Esophagus muscularis mucosa (tissue), 4 donors: ENCODE data around the gene STK40.

Source experiments
- EP300 ChIP-seq: sonication (generic); formaldehyde crosslinking; IDR thresholded peaks from one replicate; pipeline ENCODE4 v1.6.1; 2017; ENCODE audit warnings: antibody characterized with exemption
- POLR2A ChIP-seq: fragments of 450-650 bp; IDR thresholded peaks from one replicate; pipeline ENCODE4 v1.6.1; 2017; ENCODE audit warnings: antibody characterized with exemption, moderate library complexity, mild to moderate bottlenecking, low read depth
- POLR2AphosphoS5 ChIP-seq, 2 donors: sonication (generic); formaldehyde crosslinking; IDR thresholded peaks; one replicate each; pipeline ENCODE4 v1.6.1; 2017; ENCODE audit warnings: antibody characterized with exemption in 2 of 2
- TF ChIP-seq, protein P1 (sequence below), 3 experiments: fragments of 200-600 bp in 2 of 3; fragments of 450-650 bp in 1 of 3; sonication (generic) in 2 of 3; IDR thresholded peaks; one replicate each; pipeline ENCODE4 v1.5.1; 2017 to 2019; ENCODE audit warnings: antibody characterized with exemption in 3 of 3, mild to moderate bottlenecking in 2 of 3, moderate library complexity in 1 of 3

DNA sequence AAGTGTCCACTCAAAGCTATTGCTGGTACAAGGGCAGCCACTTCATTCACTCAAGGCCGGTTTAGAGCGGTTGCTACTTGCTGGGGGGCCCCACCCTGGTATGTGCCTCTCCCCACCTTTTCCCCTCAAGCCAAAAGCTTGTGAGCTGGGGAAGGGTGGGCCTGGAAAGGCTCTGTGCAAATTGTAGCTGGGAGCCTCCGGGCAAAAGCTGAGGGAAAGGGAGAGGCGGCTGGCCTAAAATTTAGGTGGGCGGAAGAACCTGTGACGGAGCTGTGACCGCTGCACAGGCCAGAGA, 79.9 kb downstream of the STK40 start:
- TF ChIP-seq, protein P1, sequence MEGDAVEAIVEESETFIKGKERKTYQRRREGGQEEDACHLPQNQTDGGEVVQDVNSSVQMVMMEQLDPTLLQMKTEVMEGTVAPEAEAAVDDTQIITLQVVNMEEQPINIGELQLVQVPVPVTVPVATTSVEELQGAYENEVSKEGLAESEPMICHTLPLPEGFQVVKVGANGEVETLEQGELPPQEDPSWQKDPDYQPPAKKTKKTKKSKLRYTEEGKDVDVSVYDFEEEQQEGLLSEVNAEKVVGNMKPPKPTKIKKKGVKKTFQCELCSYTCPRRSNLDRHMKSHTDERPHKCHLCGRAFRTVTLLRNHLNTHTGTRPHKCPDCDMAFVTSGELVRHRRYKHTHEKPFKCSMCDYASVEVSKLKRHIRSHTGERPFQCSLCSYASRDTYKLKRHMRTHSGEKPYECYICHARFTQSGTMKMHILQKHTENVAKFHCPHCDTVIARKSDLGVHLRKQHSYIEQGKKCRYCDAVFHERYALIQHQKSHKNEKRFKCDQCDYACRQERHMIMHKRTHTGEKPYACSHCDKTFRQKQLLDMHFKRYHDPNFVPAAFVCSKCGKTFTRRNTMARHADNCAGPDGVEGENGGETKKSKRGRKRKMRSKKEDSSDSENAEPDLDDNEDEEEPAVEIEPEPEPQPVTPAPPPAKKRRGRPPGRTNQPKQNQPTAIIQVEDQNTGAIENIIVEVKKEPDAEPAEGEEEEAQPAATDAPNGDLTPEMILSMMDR (IDR thresholded peaks at IDR 0.05): no peak
- TF ChIP-seq POLR2A (no peak), POLR2AphosphoS5 (IDR thresholded peaks at IDR 0.05) (no peak), EP300 (no peak)
